Body of pancreas (tissue), 4 donors: Measurements from ENCODE around the gene LHFPL3.

ENCODE experiments used
- POLR2A ChIP-seq, 3 donors: fragments of 450-650 bp; IDR thresholded peaks; one replicate each; pipeline ENCODE4 v1.6.1; 2016; ENCODE audit warnings: antibody characterized with exemption in 3 of 3, mild to moderate bottlenecking in 2 of 3
- TF ChIP-seq, protein P1 (sequence below), 7 experiments: fragments of 450-650 bp in 4 of 7; fragments of 200-600 bp in 3 of 7; sonication (generic) in 3 of 7; IDR thresholded peaks; one replicate each; pipeline ENCODE4 v1.5.1; 2016 to 2019; ENCODE audit warnings: antibody characterized with exemption in 7 of 7

DNA sequence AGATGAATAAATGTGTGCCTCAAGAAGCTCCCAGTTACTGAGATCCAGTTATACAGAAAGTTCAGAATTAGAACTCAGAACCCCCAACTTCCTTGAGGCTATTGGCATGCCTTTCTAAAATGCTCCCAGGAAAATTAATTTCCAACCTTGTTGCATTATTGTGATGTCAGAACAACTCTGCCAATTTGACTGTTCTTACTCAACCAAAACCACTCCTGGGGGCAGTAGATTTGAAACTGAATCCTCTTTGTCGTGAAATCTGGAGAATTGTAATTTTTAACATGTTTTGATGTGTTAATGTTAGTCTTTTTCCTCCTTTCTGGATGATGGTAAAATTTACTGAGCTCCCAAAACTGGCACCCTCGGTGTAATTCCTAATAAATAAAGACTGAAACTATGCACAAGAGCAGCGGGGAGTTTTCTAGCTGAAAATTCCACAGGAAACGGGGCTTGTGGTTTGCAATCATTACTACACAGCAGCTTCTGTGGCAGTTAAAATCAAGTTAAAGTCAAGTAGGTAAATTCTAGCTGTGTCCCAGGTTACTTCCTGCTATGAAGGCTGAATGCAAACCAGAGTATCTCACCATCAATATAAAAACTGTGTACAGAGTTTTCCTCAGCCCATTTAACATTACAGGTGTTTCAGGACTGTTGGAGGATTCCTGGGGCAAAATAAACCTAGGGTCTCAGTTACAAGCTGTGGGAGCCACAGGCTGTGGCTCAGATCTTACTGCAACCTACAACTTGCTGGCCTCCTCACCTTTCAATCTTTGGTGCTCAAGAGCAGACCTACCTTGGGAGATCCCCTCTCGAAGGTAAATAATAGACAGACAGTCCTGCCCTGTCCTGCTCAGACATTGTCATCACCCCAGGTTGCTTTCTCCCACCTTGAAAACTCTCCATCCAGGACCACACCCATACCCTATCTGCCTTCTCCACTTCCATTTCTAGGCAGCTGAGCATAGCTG, 529.3 kb downstream of the LHFPL3 start:
- TF ChIP-seq, protein P1, sequence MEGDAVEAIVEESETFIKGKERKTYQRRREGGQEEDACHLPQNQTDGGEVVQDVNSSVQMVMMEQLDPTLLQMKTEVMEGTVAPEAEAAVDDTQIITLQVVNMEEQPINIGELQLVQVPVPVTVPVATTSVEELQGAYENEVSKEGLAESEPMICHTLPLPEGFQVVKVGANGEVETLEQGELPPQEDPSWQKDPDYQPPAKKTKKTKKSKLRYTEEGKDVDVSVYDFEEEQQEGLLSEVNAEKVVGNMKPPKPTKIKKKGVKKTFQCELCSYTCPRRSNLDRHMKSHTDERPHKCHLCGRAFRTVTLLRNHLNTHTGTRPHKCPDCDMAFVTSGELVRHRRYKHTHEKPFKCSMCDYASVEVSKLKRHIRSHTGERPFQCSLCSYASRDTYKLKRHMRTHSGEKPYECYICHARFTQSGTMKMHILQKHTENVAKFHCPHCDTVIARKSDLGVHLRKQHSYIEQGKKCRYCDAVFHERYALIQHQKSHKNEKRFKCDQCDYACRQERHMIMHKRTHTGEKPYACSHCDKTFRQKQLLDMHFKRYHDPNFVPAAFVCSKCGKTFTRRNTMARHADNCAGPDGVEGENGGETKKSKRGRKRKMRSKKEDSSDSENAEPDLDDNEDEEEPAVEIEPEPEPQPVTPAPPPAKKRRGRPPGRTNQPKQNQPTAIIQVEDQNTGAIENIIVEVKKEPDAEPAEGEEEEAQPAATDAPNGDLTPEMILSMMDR (IDR thresholded peaks at IDR 0.05), result no peak
- TF ChIP-seq POLR2A (IDR thresholded peaks at IDR 0.05), result no peak
